Activated naive CD8-positive, alpha-beta T cell treated with anti-CD3 and anti-CD28 coated beads, Interleukin-2, amount 10 ng/mL, durations not matched to agents 7 days and 5 days (primary cell): Measurements from ENCODE around the gene SRPK2. TPM values are rescaled to one million over a fixed set of nuclear protein-coding genes. Genes with fewer than 3 reads are reported as not detected.

ENCODE experiments used
- ATAC-seq: fragments of 150-1000 bp; cut with Tn5 transposase; one replicate; pipeline ENCODE4 v1.10.0; 2021; ENCODE audit warnings: low read depth, moderate library complexity
- POLR2A ChIA-PET: fragments of 350-600 bp; sonication (Branson Sonifier 250); formaldehyde crosslinking; loops from one replicate; lab custom pipeline; 2021; ENCODE audit warnings: antibody characterized with exemption; lab: Charles Lee
- DNase-seq: peaks from one replicate; pipeline ENCODE4 v3.0.0; 2021
- H3K27ac Mint-ChIP-seq: one replicate; pipeline ENCODE4 v1.8.0; 2022; ENCODE audit warnings: mild to moderate bottlenecking, mixed read lengths
- H3K27me3 Mint-ChIP-seq: one replicate; pipeline ENCODE4 v1.8.0; 2022; ENCODE audit warnings: mild to moderate bottlenecking, moderate library complexity, mixed read lengths
- H3K36me3 Mint-ChIP-seq: one replicate; pipeline ENCODE4 v1.8.0; 2021; ENCODE audit warnings: mild to moderate bottlenecking, mixed read lengths
- H3K4me1 Mint-ChIP-seq: one replicate; pipeline ENCODE4 v1.8.0; 2021; ENCODE audit warnings: mixed read lengths
- H3K4me3 Mint-ChIP-seq: one replicate; pipeline ENCODE4 v1.8.0; 2022; ENCODE audit warnings: mild to moderate bottlenecking, moderate library complexity, mixed read lengths
- H3K9me3 Mint-ChIP-seq: one replicate; pipeline ENCODE4 v1.8.0; 2021; ENCODE audit warnings: mixed read lengths
- total RNA-seq, 2 experiments: library from RNA; stranded (reverse); gene quantifications; one replicate each; pipeline ENCODE4 v1.2.3, GENCODE V29; 2021

The SRPK2 gene
- total RNA-seq, 2 experiments from 2014 or later, result 38.5 to 41.0 TPM

- H3K4me3 Mint-ChIP-seq, result no peak overlapping the region
- ATAC-seq (no peak), DNase-seq (no peak)
- peaks cover 5% of the 10 kb centered on the region for H3K27me3 Mint-ChIP-seq
- no peaks in the 10 kb centered on the region for H3K9me3 Mint-ChIP-seq
- H3K36me3 Mint-ChIP-seq, result peaks cover 1% of the 10 kb centered on the region
- H3K27ac Mint-ChIP-seq, result no peak overlapping the region
- POLR2A ChIA-PET, result no interaction called here
- H3K4me1 Mint-ChIP-seq, result peaks cover 4% of the 10 kb centered on the region
These were observed 10.5 kb upstream of the SRPK2 start for GRCh38 chr7:105399043-105399725.

GRCh38 chr7:105396566-105396965 lies 7.8 kb upstream of the SRPK2 start:
- DNase-seq (no peak), ATAC-seq (no peak)
- no peaks in the 10 kb centered on the region for H3K9me3 Mint-ChIP-seq
- peaks cover 5% of the 10 kb centered on the region for H3K27me3 Mint-ChIP-seq
- POLR2A ChIA-PET, result no interaction called here
- H3K4me1 Mint-ChIP-seq, result peaks cover 6% of the 10 kb centered on the region
- no peak overlapping the region for H3K4me3 Mint-ChIP-seq
- H3K27ac Mint-ChIP-seq, result no peak overlapping the region
- peaks cover 1% of the 10 kb centered on the region for H3K36me3 Mint-ChIP-seq

GRCh38 chr7:105391429-105391828 lies 2.7 kb upstream of the SRPK2 start:
- POLR2A ChIA-PET, result no interaction called here
- peaks cover 18% of the 10 kb centered on the region for H3K4me1 Mint-ChIP-seq
- peaks cover 5% of the 10 kb centered on the region for H3K27me3 Mint-ChIP-seq

GRCh38 chr7:105389889-105390288 lies 1.2 kb upstream of the SRPK2 start:
- Mint-ChIP-seq H3K27ac (no peak overlapping the region), H3K36me3 (peaks cover 9% of the 10 kb centered on the region), H3K4me3 (no peak overlapping the region), H3K4me1 (peaks cover 18% of the 10 kb centered on the region), H3K27me3 (peaks cover 3% of the 10 kb centered on the region), H3K9me3 (no peaks in the 10 kb centered on the region)
- DNase-seq (no peak), ATAC-seq (no peak)
- POLR2A ChIA-PET, result no interaction called here

More at GRCh38 chr7:105391429-105391828, 2.7 kb upstream of the SRPK2 start:
- ATAC-seq (no peak), DNase-seq (no peak)
- H3K9me3 Mint-ChIP-seq, result no peaks in the 10 kb centered on the region
- H3K27ac Mint-ChIP-seq, result no peak overlapping the region
- no peak overlapping the region for H3K4me3 Mint-ChIP-seq
- peaks cover 3% of the 10 kb centered on the region for H3K36me3 Mint-ChIP-seq

GRCh38 chr7:105389088-105389650 lies 448 bp upstream of the SRPK2 start:
- H3K4me1 Mint-ChIP-seq, result peaks cover 21% of the 10 kb centered on the region
- H3K27ac Mint-ChIP-seq, result peak overlapping the region; percentile 94
- H3K27me3 Mint-ChIP-seq, result peaks cover 3% of the 10 kb centered on the region
- H3K9me3 Mint-ChIP-seq, result no peaks in the 10 kb centered on the region
- peak overlapping the region; percentile 99 for H3K4me3 Mint-ChIP-seq
- ATAC-seq (peak; percentile 44), DNase-seq (peak; percentile 56)
- POLR2A ChIA-PET, result interaction anchor here (0.6 to 0.7 kb wide), 3 partner anchors 12 to 143 kb away, joined by 3 to 4 read pairs (median 3); partner anchors contain the start of gene RINT1
- H3K36me3 Mint-ChIP-seq, result peaks cover 7% of the 10 kb centered on the region

GRCh38 chr7:105387508-105388355 lies 989 bp downstream of the SRPK2 start:
- DNase-seq (peak; percentile 65), ATAC-seq (peak; percentile 48)
- peaks cover 3% of the 10 kb centered on the region for H3K27me3 Mint-ChIP-seq
- H3K4me3 Mint-ChIP-seq, result peak overlapping the region; percentile 92
- H3K36me3 Mint-ChIP-seq, result peaks cover 8% of the 10 kb centered on the region
- no peaks in the 10 kb centered on the region for H3K9me3 Mint-ChIP-seq
- H3K4me1 Mint-ChIP-seq, result peaks cover 20% of the 10 kb centered on the region
- POLR2A ChIA-PET, result interaction anchor here (1.1 to 1.7 kb wide), 3 partner anchors 40 to 144 kb away, joined by 3 to 5 read pairs (median 3); partner anchors contain the start of gene RINT1
- H3K27ac Mint-ChIP-seq, result peak overlapping the region; percentile 78

- Mint-ChIP-seq H3K36me3 (peaks cover 5% of the 10 kb centered on the region), H3K4me1 (peaks cover 5% of the 10 kb centered on the region), H3K4me3 (no peak overlapping the region), H3K27ac (no peak overlapping the region), H3K27me3 (no peaks in the 10 kb centered on the region), H3K9me3 (no peaks in the 10 kb centered on the region)
- DNase-seq (no peak), ATAC-seq (no peak)
- POLR2A ChIA-PET, result interaction anchor here (0.9 kb wide), 1 partner anchor 11 kb away, joined by 4 read pairs; the partner anchor contains the start of gene SRPK2
These were observed 10.8 kb downstream of the SRPK2 start for GRCh38 chr7:105377903-105378302.

GRCh38 chr7:105376908-105377533 lies 11.7 kb downstream of the SRPK2 start:
- Mint-ChIP-seq H3K36me3 (peaks cover 2% of the 10 kb centered on the region), H3K27me3 (no peaks in the 10 kb centered on the region), H3K9me3 (no peaks in the 10 kb centered on the region), H3K4me3 (no peak overlapping the region), H3K4me1 (peaks cover 3% of the 10 kb centered on the region), H3K27ac (no peak overlapping the region)
- ATAC-seq (no peak), DNase-seq (no peak)
- POLR2A ChIA-PET, result interaction anchor here (0.9 kb wide), 1 partner anchor 12 kb away, joined by 4 read pairs; the partner anchor contains the start of gene SRPK2

GRCh38 chr7:105369944-105370343 lies 18.8 kb downstream of the SRPK2 start:
- ATAC-seq, result no peak
- no peak for DNase-seq
- H3K9me3 Mint-ChIP-seq, result no peaks in the 10 kb centered on the region
- H3K27me3 Mint-ChIP-seq, result no peaks in the 10 kb centered on the region
- no peak overlapping the region for H3K4me3 Mint-ChIP-seq
- peaks cover 9% of the 10 kb centered on the region for H3K36me3 Mint-ChIP-seq
- no peak overlapping the region for H3K27ac Mint-ChIP-seq
- POLR2A ChIA-PET, result no interaction called here
- H3K4me1 Mint-ChIP-seq, result peaks cover 2% of the 10 kb centered on the region

- H3K9me3 Mint-ChIP-seq, result peaks cover 1% of the 10 kb centered on the region
- no peaks in the 10 kb centered on the region for H3K27me3 Mint-ChIP-seq
- H3K27ac Mint-ChIP-seq, result no peak overlapping the region
- ATAC-seq (no peak), DNase-seq (no peak)
- H3K4me1 Mint-ChIP-seq, result peaks cover 2% of the 10 kb centered on the region
- POLR2A ChIA-PET, result interaction anchor here (2.1 kb wide), 1 partner anchor 16 kb away, joined by 4 read pairs; no protein-coding TSS in a partner anchor
- peaks cover 20% of the 10 kb centered on the region for H3K36me3 Mint-ChIP-seq
- no peak overlapping the region for H3K4me3 Mint-ChIP-seq
These were observed 21.3 kb downstream of the SRPK2 start for GRCh38 chr7:105367458-105367857.

GRCh38 chr7:105365541-105366534 lies 22.9 kb downstream of the SRPK2 start:
- Mint-ChIP-seq H3K27me3 (no peaks in the 10 kb centered on the region), H3K9me3 (peaks cover 1% of the 10 kb centered on the region), H3K36me3 (peaks cover 32% of the 10 kb centered on the region), H3K4me1 (no peaks in the 10 kb centered on the region), H3K27ac (no peak overlapping the region), H3K4me3 (no peak overlapping the region)
- no peak for DNase-seq
- POLR2A ChIA-PET, result interaction anchor here (0.7 to 2.1 kb wide), 2 partner anchors 14 to 18 kb away, joined by 4 to 5 read pairs; no protein-coding TSS in a partner anchor
- no peak for ATAC-seq

GRCh38 chr7:105364684-105365083 lies 24.0 kb downstream of the SRPK2 start:
- DNase-seq (no peak), ATAC-seq (no peak)
- Mint-ChIP-seq H3K27me3 (no peaks in the 10 kb centered on the region), H3K4me1 (peaks cover 3% of the 10 kb centered on the region), H3K9me3 (peaks cover 4% of the 10 kb centered on the region), H3K36me3 (peaks cover 41% of the 10 kb centered on the region), H3K4me3 (no peak overlapping the region), H3K27ac (no peak overlapping the region)
- POLR2A ChIA-PET, result interaction anchor here (0.7 kb wide), 1 partner anchor 19 kb away, joined by 5 read pairs; no protein-coding TSS in a partner anchor
